Lung (tissue), 12 donors: ENCODE measurements around the gene TADA1. TPM values are rescaled to one million over a fixed set of nuclear protein-coding genes. Genes with fewer than 3 reads are reported as not detected.

Experiments used
- ATAC-seq: fragments of 200-7000 bp; cut with Tn5 transposase; one replicate; pipeline ENCODE4 v1.9.1; 2020; ENCODE audit warnings: moderate number of reproducible peaks; ENCODE audit not compliant: insufficient read depth, low FRiP score
- DNase-seq, 3 donors: peaks; one replicate each; pipeline ENCODE4 v3.0.0-alpha.2; 2013 to 2017
- H3K27ac ChIP-seq, 2 donors: one replicate each; pipeline ENCODE4 v1.5.1; 2013; ENCODE audit warnings: mild to moderate bottlenecking in 2 of 2, moderate library complexity in 2 of 2, control low read depth in 1 of 2, inconsistent platforms in 1 of 2, low read depth in 1 of 2, low read length in 1 of 2
- H3K27me3 ChIP-seq, 3 donors: one replicate each; pipeline ENCODE4 v1.5.1; 2013; ENCODE audit warnings: low read length in 2 of 3; ENCODE audit not compliant: control insufficient read depth in 3 of 3, insufficient read depth in 3 of 3
- H3K36me3 ChIP-seq, 4 donors: one replicate each; pipeline ENCODE4 v1.5.1; 2013; ENCODE audit warnings: low read length in 4 of 4, mild to moderate bottlenecking in 1 of 4, moderate library complexity in 1 of 4; ENCODE audit not compliant: control insufficient read depth in 4 of 4, insufficient read depth in 4 of 4
- H3K4me1 ChIP-seq, 5 donors: one replicate each; pipeline ENCODE4 v1.5.1; 2013; ENCODE audit warnings: low read length in 5 of 5, mild to moderate bottlenecking in 2 of 5, moderate library complexity in 1 of 5; ENCODE audit not compliant: control insufficient read depth in 5 of 5, insufficient read depth in 5 of 5
- H3K4me3 ChIP-seq: one replicate; pipeline ENCODE4 v1.5.1; 2013; ENCODE audit warnings: mild to moderate bottlenecking, control low read depth, moderate library complexity
- H3K9ac ChIP-seq, 2 donors: one replicate each; pipeline ENCODE4 v1.5.1; 2013; ENCODE audit warnings: low read length in 2 of 2, control low read depth in 1 of 2; ENCODE audit not compliant: insufficient read depth in 1 of 2
- H3K9me3 ChIP-seq, 4 donors: one replicate each; pipeline ENCODE4 v1.5.1; 2013; ENCODE audit warnings: low read length in 3 of 4, mild to moderate bottlenecking in 1 of 4, moderate library complexity in 1 of 4; ENCODE audit not compliant: control insufficient read depth in 4 of 4, insufficient read depth in 3 of 4
- CTCF ChIP-seq: IDR thresholded peaks from 2 replicates; pipeline ENCODE4 v1.5.1; 2012; ENCODE audit warnings: mild to moderate bottlenecking; ENCODE audit errors: control extremely low read depth, extremely low read depth
- WGBS, 2 donors: extraction: QIAGEN DNeasy Blood & Tissue Kit; methylation state at CpG; one replicate each; pipeline ENCODE4 v1.1.7; 2013; 5-methylcytosine and 5-hydroxymethylcytosine counted together
- polyA plus RNA-seq, 2 donors: library from polyadenylated mRNA; stranded (reverse); fragments of 200-250 nt; gene quantifications; one replicate each; pipeline ENCODE4 v1.2.1, GENCODE V29; 2013
- total RNA-seq, 2 donors: library from RNA; depleted of rRNA in 1 of 2; stranded (reverse); fragments of >200 nt in 1 of 2; gene quantifications; one replicate each; pipeline ENCODE4 v1.2.1, GENCODE V29; 2014 to 2021
- donor health status: control.
- donor health status: control.
- donor health status: Bipolar disorder and iron deficiency.
- donor health status: healthy.
- donor health status: DM: yes; HTN: yes; CAD: no.

Gene TADA1
- total and polyA plus RNA-seq, 4 donors, result 6.5 to 14.4 (median 7.6) TPM

DNA sequence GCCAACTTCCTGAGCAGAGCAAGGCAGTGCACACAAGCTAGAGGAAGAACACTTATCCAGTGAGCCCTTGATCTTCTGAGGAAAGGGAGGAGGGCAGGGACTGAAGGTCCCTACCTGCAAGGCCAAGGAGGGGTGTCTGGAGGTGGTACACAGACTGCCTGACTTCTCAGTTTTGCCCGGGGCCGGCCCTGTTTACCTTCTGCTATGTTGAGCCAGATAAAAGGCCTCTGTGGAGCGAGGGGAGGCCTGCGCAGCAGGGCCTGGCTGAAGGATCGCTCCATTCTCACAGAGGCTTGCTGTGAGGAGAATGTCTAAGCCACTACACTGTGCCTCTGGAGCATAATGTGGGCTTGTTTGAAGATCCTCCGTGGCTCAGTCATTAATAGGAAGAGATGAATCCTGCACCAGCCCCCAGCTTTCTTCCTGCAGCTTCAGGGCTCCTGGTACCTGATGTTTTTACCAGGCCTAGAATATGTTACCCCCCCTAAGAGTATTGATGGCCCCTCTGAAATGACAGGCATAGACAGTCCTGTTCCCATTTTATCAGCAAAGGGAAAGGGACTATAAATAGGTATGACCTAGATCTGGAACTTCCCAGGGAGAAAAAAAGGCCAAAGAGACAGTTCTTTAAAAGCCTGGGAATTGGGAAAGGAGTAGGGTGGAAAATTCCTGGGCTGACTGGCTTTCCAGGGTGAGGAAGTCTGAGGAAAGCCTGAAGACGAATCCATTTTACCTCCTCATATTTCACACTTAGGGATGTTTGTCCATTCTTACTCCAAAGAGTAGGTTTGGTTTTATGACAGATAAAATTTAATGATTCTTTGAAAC, 32.1 kb downstream of the TADA1 start:
- no peak overlapping the region for H3K4me3 ChIP-seq
- DNase-seq, result peak; percentile 52 to 82 (median 76)
- H3K27ac ChIP-seq, result peak overlapping the region; percentile 21 to 49
- no peak for ATAC-seq
- no peaks in the 10 kb centered on the region for H3K9me3 ChIP-seq
- no peaks in the 10 kb centered on the region for H3K27me3 ChIP-seq
- no peak overlapping the region for H3K9ac ChIP-seq
- WGBS, 2 donors, result 71 to 85% methylated on average over 7 of the region's 7 CpGs
- H3K36me3 ChIP-seq, result peaks cover 11 to 50% (median 42%) of the 10 kb centered on the region in 4 donors
- no peak for TF ChIP-seq CTCF
- H3K4me1 ChIP-seq, result peaks cover 4 to 27% (median 20%) of the 10 kb centered on the region in 5 donors

- Histone ChIP-seq H3K27me3 (no peaks in the 10 kb centered on the region), H3K4me1 (peaks cover 4 to 29% (median 26%) of the 10 kb centered on the region in 5 donors), H3K9ac (no peak overlapping the region), H3K36me3 (peaks cover 9 to 46% (median 37%) of the 10 kb centered on the region in 4 donors), H3K4me3 (no peak overlapping the region), H3K27ac (peak overlapping the region in 1 of 2 donors; percentile 3), H3K9me3 (no peaks in the 10 kb centered on the region)
- WGBS, 2 donors, result 85 to 90% methylated on average over 6 of the region's 6 CpGs
- no peak for TF ChIP-seq CTCF
- ATAC-seq (no peak), DNase-seq (no peak)
Measured at GRCh38 chr1:166843322-166843721, 32.7 kb downstream of the TADA1 start.

GRCh38 chr1:166840309-166841274, 35.5 kb downstream of the TADA1 start:
- H3K9me3 ChIP-seq, result no peaks in the 10 kb centered on the region
- peaks cover 3 to 31% (median 28%) of the 10 kb centered on the region in 4 donors for H3K36me3 ChIP-seq
- peaks cover 4 to 31% (median 24%) of the 10 kb centered on the region in 5 donors for H3K4me1 ChIP-seq
- H3K27me3 ChIP-seq, result no peaks in the 10 kb centered on the region
- peak overlapping the region; percentile 25 to 46 for H3K9ac ChIP-seq
- 27 to 36% methylated on average over 16 of the region's 16 CpGs for WGBS, 2 donors
- peak overlapping the region; percentile 62 for H3K4me3 ChIP-seq
- no peak for TF ChIP-seq CTCF
- DNase-seq, result peak in 2 of 3 donors; percentile 32 to 42
- peak overlapping the region; percentile 82 for H3K27ac ChIP-seq
- no peak for ATAC-seq
